ENCODE measurements around the gene RD3L. TPM values are rescaled to one million over a fixed set of nuclear protein-coding genes. Genes with fewer than 3 reads are reported as not detected.
A peak's percentile ranks its signal among the peaks of the same experiment; 100 is the strongest.

RD3L gene
- total RNA-seq, 4 donors from 2014 or later = not detected

DNA sequence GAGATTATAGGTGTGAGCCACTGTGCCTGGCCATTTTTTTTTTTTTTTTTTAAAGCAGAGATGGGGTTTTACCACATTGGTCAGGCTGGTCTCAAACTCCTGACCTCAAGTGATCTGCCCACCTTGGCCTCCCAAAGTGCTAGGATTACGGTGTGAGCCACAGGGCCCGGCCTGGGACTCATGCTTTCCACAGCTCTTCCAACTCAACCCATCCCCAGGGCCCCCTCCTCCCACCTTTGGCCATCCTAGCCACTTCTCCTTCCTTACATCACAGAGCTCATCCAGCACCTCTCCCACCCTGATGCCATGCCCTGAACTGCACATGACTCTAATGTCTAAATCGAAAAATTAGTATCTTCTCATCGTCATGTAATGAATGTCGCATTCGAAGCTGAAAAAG lies 26.7 kb downstream of the RD3L start:
- ATAC-seq = no peak
- H3K27me3 ChIP-seq = no peaks in the 10 kb centered on the region
- peaks cover 0 to 54% (median 13%) of the 10 kb centered on the region in 3 donors for H3K4me1 ChIP-seq
- 90 to 100% methylated on average over 2 to 6 of the region's 6 CpGs for WGBS, 2 donors (ENCODE audit: low coverage in 1 of 2)
- H3K27ac ChIP-seq = no peak overlapping the region
- no peak overlapping the region for H3K4me3 ChIP-seq
- H3K36me3 ChIP-seq = peaks cover 0 to 68% of the 10 kb centered on the region in 2 donors
- no peak for TF ChIP-seq POLR2A (IDR thresholded peaks at IDR 0.05)
- no peaks in the 10 kb centered on the region for H3K9me3 ChIP-seq

DNA sequence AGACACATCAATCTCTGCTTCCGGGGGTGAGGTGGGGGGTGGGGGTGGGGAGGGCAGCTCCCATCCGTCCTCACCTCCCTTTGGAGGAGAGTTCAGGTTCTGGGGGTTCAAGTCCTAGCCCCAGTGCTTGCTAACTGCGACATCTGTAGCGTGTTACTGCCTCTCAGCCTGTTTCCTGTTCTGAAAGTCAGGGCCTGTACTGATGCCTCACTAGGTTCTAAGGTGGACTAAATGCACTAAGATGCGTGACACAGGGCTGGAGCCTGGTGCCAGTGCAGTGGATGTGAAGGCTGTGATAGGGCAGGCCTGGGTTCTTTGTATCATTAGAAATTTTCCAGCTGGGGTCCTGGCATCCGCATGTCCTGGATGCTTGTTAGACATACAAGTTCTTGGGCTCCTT lies 31.3 kb downstream of the RD3L start:
- peaks cover 0 to 52% of the 10 kb centered on the region in 2 donors for H3K36me3 ChIP-seq
- WGBS, 2 donors (ENCODE audit: low coverage in 1 of 2) = 100% methylated on average over 1 of the region's 6 CpGs; no CpG with 5 or more reads in 1 of the 2 donors
- no peak for ATAC-seq
- H3K9me3 ChIP-seq = no peaks in the 10 kb centered on the region
- TF ChIP-seq POLR2A (IDR thresholded peaks at IDR 0.05) (no peak), POLR2AphosphoS5 (IDR thresholded peaks at IDR 0.05) (no peak), EP300 (IDR thresholded peaks at IDR 0.05) (no peak)
- TF ChIP-seq, protein P1, sequence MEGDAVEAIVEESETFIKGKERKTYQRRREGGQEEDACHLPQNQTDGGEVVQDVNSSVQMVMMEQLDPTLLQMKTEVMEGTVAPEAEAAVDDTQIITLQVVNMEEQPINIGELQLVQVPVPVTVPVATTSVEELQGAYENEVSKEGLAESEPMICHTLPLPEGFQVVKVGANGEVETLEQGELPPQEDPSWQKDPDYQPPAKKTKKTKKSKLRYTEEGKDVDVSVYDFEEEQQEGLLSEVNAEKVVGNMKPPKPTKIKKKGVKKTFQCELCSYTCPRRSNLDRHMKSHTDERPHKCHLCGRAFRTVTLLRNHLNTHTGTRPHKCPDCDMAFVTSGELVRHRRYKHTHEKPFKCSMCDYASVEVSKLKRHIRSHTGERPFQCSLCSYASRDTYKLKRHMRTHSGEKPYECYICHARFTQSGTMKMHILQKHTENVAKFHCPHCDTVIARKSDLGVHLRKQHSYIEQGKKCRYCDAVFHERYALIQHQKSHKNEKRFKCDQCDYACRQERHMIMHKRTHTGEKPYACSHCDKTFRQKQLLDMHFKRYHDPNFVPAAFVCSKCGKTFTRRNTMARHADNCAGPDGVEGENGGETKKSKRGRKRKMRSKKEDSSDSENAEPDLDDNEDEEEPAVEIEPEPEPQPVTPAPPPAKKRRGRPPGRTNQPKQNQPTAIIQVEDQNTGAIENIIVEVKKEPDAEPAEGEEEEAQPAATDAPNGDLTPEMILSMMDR (IDR thresholded peaks at IDR 0.05) = no peak
- peak overlapping the region in 2 of 4 donors; percentile 31 to 50 for H3K27ac ChIP-seq
- H3K4me3 ChIP-seq = no peak overlapping the region
- H3K4me1 ChIP-seq = peaks cover 0 to 21% (median 0%) of the 10 kb centered on the region in 3 donors
- H3K27me3 ChIP-seq = no peaks in the 10 kb centered on the region

DNA sequence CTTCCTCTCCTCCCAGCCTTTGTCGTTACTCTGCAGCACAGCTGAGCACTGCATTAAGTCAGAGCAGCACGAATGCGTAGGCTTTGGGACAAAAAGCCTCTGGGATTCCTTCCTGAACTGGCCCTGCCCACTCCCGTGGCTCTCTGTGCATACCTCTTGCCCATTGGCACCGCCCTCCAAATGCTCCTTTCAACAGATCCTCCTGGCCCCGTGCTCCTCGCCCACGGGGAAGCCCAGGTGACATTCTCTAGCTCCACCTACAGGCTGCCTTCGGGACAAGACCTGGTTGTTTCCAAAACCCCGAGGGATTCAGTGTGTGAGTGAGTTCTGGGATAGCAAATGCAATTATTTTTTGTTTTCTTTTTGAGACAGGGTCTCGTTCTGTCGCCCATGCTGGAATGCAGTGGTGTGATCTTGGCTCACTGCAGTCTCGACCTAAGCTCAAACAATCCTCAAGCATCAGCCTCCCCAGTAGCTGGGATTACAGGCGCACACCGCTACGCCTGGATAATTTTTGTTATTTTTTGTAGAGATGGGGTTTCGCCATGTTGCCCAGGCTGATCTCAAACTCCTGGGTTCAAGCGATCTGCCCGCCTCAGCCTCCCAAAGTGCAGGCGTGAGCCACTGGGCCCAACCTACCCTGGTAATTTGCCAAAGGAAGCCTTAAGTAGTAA lies 31.9 kb downstream of the RD3L start:
- no peaks in the 10 kb centered on the region for H3K9me3 ChIP-seq
- H3K27ac ChIP-seq = peak overlapping the region in 3 of 4 donors; percentile 31 to 50 (median 44)
- peaks cover 0 to 47% of the 10 kb centered on the region in 2 donors for H3K36me3 ChIP-seq
- TF ChIP-seq, protein P1 (IDR thresholded peaks at IDR 0.05) = peak; percentile 44 to 87 (median 77)
- TF ChIP-seq POLR2AphosphoS5 (IDR thresholded peaks at IDR 0.05) = peak; percentile 48
- no peak for TF ChIP-seq EP300 (IDR thresholded peaks at IDR 0.05)
- no peak for TF ChIP-seq POLR2A (IDR thresholded peaks at IDR 0.05)
- H3K4me3 ChIP-seq = peak overlapping the region in 1 of 2 donors; percentile 5
- 24 to 35% methylated on average over 12 to 15 of the region's 20 CpGs for whole genome bisulfite sequencing, 2 donors (ENCODE audit: low coverage in 1 of 2)
- ATAC-seq = peak; percentile 93
- peaks cover 0 to 17% (median 0%) of the 10 kb centered on the region in 3 donors for H3K4me1 ChIP-seq
- H3K27me3 ChIP-seq = no peaks in the 10 kb centered on the region

DNA sequence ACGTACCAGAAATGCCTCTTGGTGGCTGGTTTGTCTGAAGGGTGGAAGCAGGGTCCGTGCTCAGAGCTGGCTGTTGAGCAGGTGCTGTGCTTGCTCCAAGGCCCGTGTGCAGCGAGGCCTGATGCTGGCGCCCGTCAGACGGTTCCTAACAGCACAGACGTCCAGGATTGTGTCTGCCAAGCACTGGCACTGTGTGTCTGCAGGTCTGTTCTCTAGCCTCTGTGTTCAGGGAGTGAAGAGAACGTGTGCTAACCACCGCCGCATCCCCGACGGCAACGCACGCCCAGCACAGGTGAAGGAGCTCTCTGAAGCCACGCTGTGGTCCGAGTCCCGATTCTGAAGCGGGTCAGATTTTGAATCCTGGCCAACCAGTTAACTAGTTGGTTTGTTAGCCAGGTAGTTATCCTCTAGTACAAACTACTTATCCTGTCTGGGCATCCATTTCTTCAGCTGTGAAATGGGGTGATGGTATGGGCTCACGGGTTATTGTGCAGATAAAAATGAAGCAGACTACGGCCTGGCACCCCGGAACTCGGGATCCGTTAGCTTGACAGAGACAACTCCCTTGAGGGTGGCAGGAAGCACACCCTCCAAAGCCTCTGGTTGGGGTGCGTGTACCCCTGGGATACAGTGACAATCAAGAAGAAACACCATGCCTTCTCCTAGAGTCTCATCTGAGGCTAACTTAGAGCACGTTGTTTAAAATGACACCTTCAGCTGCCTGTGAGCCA lies 32.6 kb downstream of the RD3L start:
- no peak for ATAC-seq
- no peak for TF ChIP-seq POLR2A (IDR thresholded peaks at IDR 0.05)
- TF ChIP-seq EP300 (IDR thresholded peaks at IDR 0.05) = no peak
- peaks cover 0 to 17% (median 0%) of the 10 kb centered on the region in 3 donors for H3K4me1 ChIP-seq
- H3K27ac ChIP-seq = peak overlapping the region in 3 of 4 donors; percentile 31 to 49 (median 44)
- 0 to 90% methylated on average over 1 to 3 of the region's 26 CpGs for WGBS, 2 donors (ENCODE audit: low coverage in 1 of 2)
- peaks cover 0 to 40% of the 10 kb centered on the region in 2 donors for H3K36me3 ChIP-seq
- H3K9me3 ChIP-seq = no peaks in the 10 kb centered on the region
- H3K27me3 ChIP-seq = no peaks in the 10 kb centered on the region
- peak overlapping the region in 1 of 2 donors; percentile 5 for H3K4me3 ChIP-seq

DNA sequence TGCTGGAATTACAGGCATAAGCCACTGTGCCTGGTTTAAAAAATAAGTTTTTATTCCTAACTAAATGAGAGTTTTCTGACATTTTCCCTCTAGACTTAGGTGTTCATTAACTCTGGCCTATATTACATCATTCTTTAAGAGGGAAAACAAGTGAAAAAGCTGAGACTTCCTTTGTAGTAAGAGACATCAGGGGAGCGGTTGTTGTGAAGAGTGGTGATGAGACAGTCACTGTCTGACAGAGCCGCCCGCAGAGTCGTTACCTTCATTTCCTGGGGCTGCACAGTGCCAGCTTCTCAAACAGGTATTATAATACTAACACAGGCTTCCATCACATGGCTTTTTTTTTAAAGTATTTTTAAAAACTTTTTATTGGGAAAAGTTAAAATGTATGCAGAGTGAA lies 33.7 kb downstream of the RD3L start:
- no peaks in the 10 kb centered on the region for H3K27me3 ChIP-seq
- no peak for ATAC-seq
- H3K4me3 ChIP-seq = no peak overlapping the region
- peaks cover 0 to 29% of the 10 kb centered on the region in 2 donors for H3K36me3 ChIP-seq
- 92 to 94% methylated on average over 4 of the region's 4 CpGs for WGBS, 2 donors (ENCODE audit: low coverage in 1 of 2)
- TF ChIP-seq POLR2A (IDR thresholded peaks at IDR 0.05) (no peak), POLR2AphosphoS5 (IDR thresholded peaks at IDR 0.05) (no peak), EP300 (IDR thresholded peaks at IDR 0.05) (no peak)
- TF ChIP-seq, protein P1 (IDR thresholded peaks at IDR 0.05) = no peak
- no peaks in the 10 kb centered on the region for H3K9me3 ChIP-seq
- no peak overlapping the region for H3K27ac ChIP-seq
- H3K4me1 ChIP-seq = peaks cover 0 to 17% (median 0%) of the 10 kb centered on the region in 3 donors

Data from gastroesophageal sphincter (tissue), 4 donors.